Breast epithelium (tissue), 4 donors: Measurements from ENCODE around the gene BUB3. TPM values are rescaled to one million over a fixed set of nuclear protein-coding genes. Genes with fewer than 3 reads are reported as not detected.

ENCODE experiments used
- DNase-seq, 2 donors: peaks; one replicate each; pipeline ENCODE4 v3.0.0-alpha.2; 2019; ENCODE audit warnings: low spot score in 2 of 2
- H3K27ac ChIP-seq, 2 donors: fragments of 200-600 bp; sonication (generic) in 1 of 2; one replicate each; pipeline ENCODE4 v1.5.1; 2016 to 2019; ENCODE audit warnings: mild to moderate bottlenecking in 1 of 2
- H3K27me3 ChIP-seq, 2 donors: fragments of 200-600 bp; sonication (generic) in 1 of 2; one replicate each; pipeline versions ENCODE4 v1.5.1 to v1.6.0; 2017 to 2019; ENCODE audit warnings: control low read depth in 1 of 2, mild to moderate bottlenecking in 1 of 2
- H3K36me3 ChIP-seq: fragments of 200-600 bp; one replicate; pipeline ENCODE4 v1.5.1; 2019
- H3K4me1 ChIP-seq, 2 donors: fragments of 200-600 bp; sonication (generic); one replicate each; pipeline ENCODE4 v1.5.1; 2016 to 2019; ENCODE audit warnings: control low read depth in 1 of 2
- H3K4me3 ChIP-seq, 3 donors: fragments of 200-600 bp; sonication (generic); 1 replicate in 2 of 3; 2 replicates in 1 of 3; pipeline ENCODE4 v1.5.1; 2016 to 2019; ENCODE audit warnings: mild to moderate bottlenecking in 3 of 3, moderate library complexity in 2 of 3
- H3K9me3 ChIP-seq, 2 donors: fragments of 200-600 bp; sonication (generic) in 1 of 2; one replicate each; pipeline ENCODE4 v1.5.1; 2016 to 2019; ENCODE audit warnings: control low read depth in 1 of 2
- CTCF ChIP-seq, 3 donors: fragments of 450-650 bp; IDR thresholded peaks; one replicate each; pipeline ENCODE4 v1.5.1; 2016 to 2017; ENCODE audit warnings: antibody characterized with exemption in 3 of 3, mild to moderate bottlenecking in 3 of 3, moderate library complexity in 3 of 3
- POLR2A ChIP-seq: fragments of 450-650 bp; IDR thresholded peaks from one replicate; pipeline ENCODE4 v1.6.1; 2016; ENCODE audit warnings: antibody characterized with exemption, mild to moderate bottlenecking, moderate library complexity
- POLR2AphosphoS5 ChIP-seq, 3 donors: sonication (generic); formaldehyde crosslinking; IDR thresholded peaks; one replicate each; pipeline ENCODE4 v1.6.1; 2017; ENCODE audit warnings: antibody characterized with exemption in 3 of 3
- intact Hi-C: fragments of 100-400 bp; cut with DNase I; formaldehyde crosslinking; loops from one replicate; pipeline ENCODE4 v1.15.1; 2023; ENCODE audit warnings: low total_unique reads
- total RNA-seq, 3 donors: library from RNA; depleted of rRNA; stranded (reverse); fragments of >200 nt; gene quantifications; one replicate each; pipeline ENCODE4 v1.1.0, GENCODE V29; 2016

Gene BUB3
- total RNA-seq, 3 donors from 2014 or later: 96.4 to 100 (median 98.1) TPM

DNA sequence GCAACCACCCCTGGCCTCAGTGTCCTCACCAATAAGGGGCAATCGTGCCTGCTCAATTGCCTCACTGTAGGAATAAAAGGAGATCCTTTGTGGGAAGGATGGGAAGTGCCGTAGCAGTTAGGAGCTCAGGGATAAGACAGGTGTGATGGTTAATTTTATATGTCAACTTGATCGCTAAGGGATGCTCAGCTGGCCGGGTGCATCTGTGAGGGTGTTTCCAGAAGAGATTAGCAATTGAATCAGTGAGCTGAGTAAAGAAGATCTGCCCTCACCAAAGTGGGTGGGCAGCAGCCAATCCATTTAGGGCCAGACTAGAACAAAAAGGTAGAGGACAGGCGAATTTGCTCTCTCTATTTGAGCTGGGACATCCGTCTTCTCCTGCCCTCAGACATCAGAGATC is 46.3 kb downstream of the BUB3 start:
- no peak for DNase-seq
- no peak for TF ChIP-seq POLR2A
- no peak for TF ChIP-seq POLR2AphosphoS5 (IDR thresholded peaks at IDR 0.05)
- no peak for TF ChIP-seq CTCF (IDR thresholded peaks at IDR 0.05)
- Histone ChIP-seq H3K9me3 (no peaks in the 10 kb centered on the region), H3K36me3 (no peaks in the 10 kb centered on the region), H3K4me1 (no peaks in the 10 kb centered on the region), H3K27ac (no peak overlapping the region), H3K4me3 (no peak overlapping the region), H3K27me3 (no peaks in the 10 kb centered on the region)
- intact Hi-C loops: no loop called here

DNA sequence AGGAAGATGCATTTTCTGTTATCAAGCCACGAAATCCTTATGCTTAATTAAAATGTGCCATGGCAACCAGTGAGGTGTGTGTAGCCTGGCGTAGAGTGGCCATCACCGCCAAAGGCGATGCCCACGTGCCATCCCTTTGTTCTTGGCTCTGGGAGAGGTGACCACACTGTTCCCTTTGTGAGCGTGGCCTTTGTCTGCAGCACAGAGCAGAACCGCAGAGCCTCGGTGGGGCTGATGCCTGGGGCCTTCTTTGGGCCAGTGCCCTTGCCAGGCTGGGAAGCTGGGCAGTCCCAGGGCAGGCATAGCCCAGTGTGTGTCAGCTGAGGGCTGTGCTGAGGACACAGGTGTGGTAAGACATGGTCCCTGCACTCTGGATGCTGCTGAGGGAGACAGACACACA is 48.3 kb downstream of the BUB3 start:
- intact Hi-C loops: no loop called here
- no peaks in the 10 kb centered on the region for H3K27me3 ChIP-seq
- no peaks in the 10 kb centered on the region for H3K4me1 ChIP-seq
- H3K9me3 ChIP-seq: no peaks in the 10 kb centered on the region
- DNase-seq: peak; percentile 39 to 79
- TF ChIP-seq CTCF (IDR thresholded peaks at IDR 0.05): no peak
- no peak for TF ChIP-seq POLR2A
- TF ChIP-seq POLR2AphosphoS5 (IDR thresholded peaks at IDR 0.05): no peak
- no peak overlapping the region for H3K4me3 ChIP-seq
- H3K36me3 ChIP-seq: no peaks in the 10 kb centered on the region
- no peak overlapping the region for H3K27ac ChIP-seq

GRCh38 chr10:123203393-123204126 is 49.4 kb downstream of the BUB3 start:
- Histone ChIP-seq H3K27ac (peak overlapping the region; percentile 61 to 70), H3K27me3 (no peaks in the 10 kb centered on the region), H3K36me3 (no peaks in the 10 kb centered on the region), H3K4me3 (no peak overlapping the region), H3K4me1 (no peaks in the 10 kb centered on the region), H3K9me3 (peaks cover 2 to 5% of the 10 kb centered on the region in 2 donors)
- TF ChIP-seq POLR2A (no peak), POLR2AphosphoS5 (IDR thresholded peaks at IDR 0.05) (no peak), CTCF (IDR thresholded peaks at IDR 0.05) (no peak)
- peak; percentile 22 to 63 for DNase-seq
- intact Hi-C loops: no loop called here

- no peak for DNase-seq
- TF ChIP-seq CTCF (IDR thresholded peaks at IDR 0.05): no peak
- TF ChIP-seq POLR2A: no peak
- TF ChIP-seq POLR2AphosphoS5 (IDR thresholded peaks at IDR 0.05): no peak
- peaks cover 5 to 8% of the 10 kb centered on the region in 2 donors for H3K9me3 ChIP-seq
- H3K27ac ChIP-seq: peak overlapping the region; percentile 45 to 61
- H3K27me3 ChIP-seq: no peaks in the 10 kb centered on the region
- intact Hi-C loops: no loop called here
- H3K4me1 ChIP-seq: no peaks in the 10 kb centered on the region
- H3K36me3 ChIP-seq: no peaks in the 10 kb centered on the region
- no peak overlapping the region for H3K4me3 ChIP-seq
Observed at GRCh38 chr10:123204127-123204461, 49.9 kb downstream of the BUB3 start.

DNA sequence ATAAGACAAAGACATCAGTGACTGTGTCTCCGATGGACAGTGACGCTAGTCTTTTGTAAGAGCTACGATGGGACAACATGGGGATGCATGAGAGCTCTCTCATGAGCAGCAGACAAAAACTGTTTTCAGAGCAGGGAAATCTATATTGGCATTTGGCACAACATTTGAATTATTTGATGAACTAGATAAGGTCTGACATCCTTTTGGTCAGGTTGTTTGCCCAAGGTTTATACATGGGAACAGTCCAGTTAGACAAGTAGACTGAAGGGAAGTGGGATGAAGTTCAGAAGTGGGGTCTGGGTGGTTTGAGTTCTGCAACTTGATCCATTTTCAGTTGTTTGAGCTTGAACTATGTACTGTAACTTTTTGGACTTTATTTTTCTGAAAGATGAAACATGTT is 50.8 kb downstream of the BUB3 start:
- Histone ChIP-seq H3K4me3 (no peak overlapping the region), H3K36me3 (no peaks in the 10 kb centered on the region), H3K4me1 (no peaks in the 10 kb centered on the region), H3K9me3 (peaks cover 5 to 9% of the 10 kb centered on the region in 2 donors), H3K27me3 (no peaks in the 10 kb centered on the region), H3K27ac (no peak overlapping the region)
- TF ChIP-seq CTCF (IDR thresholded peaks at IDR 0.05): no peak
- TF ChIP-seq POLR2AphosphoS5 (IDR thresholded peaks at IDR 0.05): no peak
- no peak for TF ChIP-seq POLR2A
- DNase-seq: no peak
- intact Hi-C loops: no loop called here
